HEK293 (cell line): ENCODE data around the gene GALNT13.

Experiments used
- CTCF ChIA-PET: fragments of 350-600 bp; formaldehyde crosslinking; extraction: SDS; loops from one replicate; lab custom pipeline; 2021; ENCODE audit warnings: antibody characterized with exemption; lab: Yijun Ruan, JAX
- POLR2A ChIA-PET: fragments of 300-600 bp; formaldehyde crosslinking; extraction: SDS; loops from one replicate; lab custom pipeline; 2020; ENCODE audit warnings: antibody characterized with exemption, inconsistent platforms; lab: Yijun Ruan, JAX
- H3K27ac ChIP-seq: fragments of 200-500 bp; sonication (Bioruptor generic); 2 replicates; pipeline ENCODE4 v1.5.1; 2014; ENCODE audit warnings: low read depth, low read length, control low read depth, inconsistent platforms; ENCODE audit errors: extremely low read depth
- H3K36me3 ChIP-seq, 2 experiments: fragments of 200-500 bp in 1 of 2; sonication (Bioruptor generic) in 1 of 2; 1 replicate in 1 of 2; 2 replicates in 1 of 2; pipeline ENCODE4 v1.5.1; 2014 to 2017; ENCODE audit warnings: inconsistent platforms in 2 of 2, low read length in 2 of 2; ENCODE audit not compliant: control insufficient read depth in 2 of 2, insufficient read depth in 1 of 2
- H3K4me1 ChIP-seq: fragments of 200-500 bp; sonication (Bioruptor generic); 2 replicates; pipeline ENCODE4 v1.5.1; 2014; ENCODE audit warnings: mild to moderate bottlenecking, low read length, inconsistent platforms; ENCODE audit not compliant: control insufficient read depth, insufficient read depth
- H3K4me3 ChIP-seq: 2 replicates; pipeline ENCODE4 v1.5.1; 2011; ENCODE audit warnings: low read depth, mild to moderate bottlenecking, control low read depth, low read length, moderate library complexity
- H3K9me3 ChIP-seq: fragments of 200-500 bp; sonication (Bioruptor generic); 2 replicates; pipeline ENCODE4 v1.5.1; 2014; ENCODE audit warnings: low read depth, low read length, inconsistent platforms; ENCODE audit not compliant: control insufficient read depth, insufficient read depth
- KLF9 ChIP-seq: fragments of 450-650 bp; formaldehyde crosslinking; IDR thresholded peaks from 2 replicates; pipeline ENCODE4 v1.5.1; 2016; ENCODE audit warnings: missing biosample characterization, missing genetic modification characterization, low read depth
- MYNN ChIP-seq: fragments of 450-650 bp; formaldehyde crosslinking; IDR thresholded peaks from 2 replicates; pipeline ENCODE4 v1.5.1; 2016; ENCODE audit warnings: missing biosample characterization, missing genetic modification characterization, borderline replicate concordance
- SETDB1 ChIP-seq: IDR thresholded peaks from one replicate; pipeline ENCODE4 v1.6.1; 2017; ENCODE audit warnings: mild to moderate bottlenecking, low read length, moderate library complexity, mixed read lengths; ENCODE audit not compliant: insufficient read length
- SP3 ChIP-seq: fragments of 450-650 bp; formaldehyde crosslinking; IDR thresholded peaks from 2 replicates; pipeline ENCODE4 v1.5.1; 2016; ENCODE audit warnings: missing biosample characterization, missing genetic modification characterization
- ZBTB20 ChIP-seq: fragments of 450-650 bp; formaldehyde crosslinking; IDR thresholded peaks from 2 replicates; pipeline ENCODE4 v1.5.1; 2016; ENCODE audit warnings: missing biosample characterization, missing genetic modification characterization
- ZFP41 ChIP-seq: fragments of 450-650 bp; formaldehyde crosslinking; IDR thresholded peaks from 2 replicates; pipeline ENCODE4 v1.5.1; 2016; ENCODE audit warnings: missing biosample characterization, missing genetic modification characterization, borderline replicate concordance
- ZNF10 ChIP-seq: fragments of 450-650 bp; formaldehyde crosslinking; IDR thresholded peaks from 2 replicates; pipeline ENCODE4 v1.5.1; 2017; ENCODE audit warnings: missing biosample characterization, missing genetic modification characterization
- ZNF112 ChIP-seq: fragments of 450-650 bp; formaldehyde crosslinking; IDR thresholded peaks from 2 replicates; pipeline ENCODE4 v1.5.0; 2017; ENCODE audit warnings: missing biosample characterization, missing genetic modification characterization
- ZNF19 ChIP-seq: fragments of 450-650 bp; formaldehyde crosslinking; IDR thresholded peaks from 2 replicates; pipeline ENCODE4; 2016; ENCODE audit warnings: missing biosample characterization, missing genetic modification characterization, low read depth
- ZNF211 ChIP-seq: fragments of 450-650 bp; formaldehyde crosslinking; IDR thresholded peaks from 2 replicates; pipeline ENCODE4 v1.5.1; 2016; ENCODE audit warnings: low read depth, missing biosample characterization, missing genetic modification characterization
- ZNF23 ChIP-seq: fragments of 450-650 bp; formaldehyde crosslinking; IDR thresholded peaks from 2 replicates; pipeline ENCODE4 v1.5.1; 2016; ENCODE audit warnings: missing biosample characterization, missing genetic modification characterization, borderline replicate concordance
- ZNF266 ChIP-seq: fragments of 450-650 bp; formaldehyde crosslinking; IDR thresholded peaks from 2 replicates; pipeline ENCODE4 v1.5.1; 2016; ENCODE audit warnings: missing biosample characterization, missing genetic modification characterization, low read depth
- ZNF473 ChIP-seq: fragments of 450-650 bp; formaldehyde crosslinking; IDR thresholded peaks from 2 replicates; pipeline ENCODE4 v1.5.1; 2017; ENCODE audit warnings: missing biosample characterization, missing genetic modification characterization
- ZNF529 ChIP-seq: fragments of 450-650 bp; formaldehyde crosslinking; IDR thresholded peaks from 2 replicates; pipeline ENCODE4 v1.5.1; 2017; ENCODE audit warnings: missing genetic modification characterization, missing biosample characterization; ENCODE audit not compliant: insufficient replicate concordance
- ZNF560 ChIP-seq: fragments of 450-650 bp; formaldehyde crosslinking; IDR thresholded peaks from 2 replicates; pipeline ENCODE4 v1.5.1; 2017; ENCODE audit warnings: missing biosample characterization, missing genetic modification characterization, borderline replicate concordance
- ZNF600 ChIP-seq: fragments of 450-650 bp; formaldehyde crosslinking; IDR thresholded peaks from 2 replicates; pipeline ENCODE4 v1.5.1; 2016; ENCODE audit warnings: missing biosample characterization, missing genetic modification characterization
- ZNF623 ChIP-seq: fragments of 450-650 bp; formaldehyde crosslinking; IDR thresholded peaks from 2 replicates; pipeline ENCODE4 v1.5.1; 2016; ENCODE audit warnings: missing biosample characterization, missing genetic modification characterization
- ZNF629 ChIP-seq: fragments of 450-650 bp; formaldehyde crosslinking; IDR thresholded peaks from 2 replicates; pipeline ENCODE4 v1.5.1; 2017; ENCODE audit warnings: missing biosample characterization, missing genetic modification characterization
- ZNF660 ChIP-seq: fragments of 450-650 bp; IDR thresholded peaks from 2 replicates; pipeline ENCODE4 v1.5.1; 2018; ENCODE audit warnings: missing biosample characterization, mild to moderate bottlenecking, missing genetic modification characterization
- ZNF843 ChIP-seq: fragments of 450-650 bp; formaldehyde crosslinking; IDR thresholded peaks from 2 replicates; pipeline ENCODE4 v1.5.1; 2016; ENCODE audit warnings: missing biosample characterization, missing genetic modification characterization
- ZSCAN30 ChIP-seq: fragments of 450-650 bp; IDR thresholded peaks from 2 replicates; pipeline ENCODE4 v1.5.1; 2018; ENCODE audit warnings: missing biosample characterization, mild to moderate bottlenecking, missing genetic modification characterization, moderate library complexity
- ZXDB ChIP-seq: fragments of 450-650 bp; formaldehyde crosslinking; IDR thresholded peaks from 2 replicates; pipeline ENCODE4 v1.5.1; 2016; ENCODE audit warnings: missing biosample characterization, missing genetic modification characterization
- TF ChIP-seq, protein P1 (sequence below): fragments of 450-650 bp; formaldehyde crosslinking; IDR thresholded peaks from 2 replicates; pipeline ENCODE4 v1.5.1; 2016; ENCODE audit warnings: missing biosample characterization, missing genetic modification characterization
- TF ChIP-seq, protein P2 (sequence below): fragments of 450-650 bp; formaldehyde crosslinking; IDR thresholded peaks from 2 replicates; pipeline ENCODE4 v1.5.1; 2016; ENCODE audit warnings: missing biosample characterization, missing genetic modification characterization

Gene GALNT13

DNA sequence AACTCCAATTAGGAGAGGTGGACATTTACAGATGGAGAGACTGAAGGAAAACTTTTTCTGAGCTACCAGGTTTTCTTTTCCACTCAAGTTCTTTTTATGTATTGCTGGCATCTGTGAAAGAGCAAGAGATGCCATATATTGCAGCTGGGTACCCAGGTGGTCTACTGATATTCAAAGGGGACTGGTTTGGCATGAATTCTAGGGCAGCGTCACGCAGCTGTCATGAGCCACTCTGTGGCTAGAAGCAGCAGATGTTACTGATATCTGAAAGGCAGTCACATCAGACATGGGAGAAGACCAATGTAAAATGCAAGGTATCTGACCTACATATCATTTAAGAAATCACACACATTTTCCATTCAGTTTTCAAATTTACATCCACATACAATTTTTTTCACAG lies 408.8 kb downstream of the GALNT13 start:
- no peak overlapping the region for H3K27ac ChIP-seq
- no peaks in the 10 kb centered on the region for H3K9me3 ChIP-seq
- no peak overlapping the region for H3K4me3 ChIP-seq
- POLR2A ChIA-PET, result no interaction called here
- no peak for TF ChIP-seq ZFP41 (tag by site-specific recombination)
- TF ChIP-seq ZNF560, result no peak
- no peak for TF ChIP-seq ZNF19 (tag by site-specific recombination)
- TF ChIP-seq ZNF473, result no peak
- H3K36me3 ChIP-seq, result no peaks in the 10 kb centered on the region
- no peaks in the 10 kb centered on the region for H3K4me1 ChIP-seq
- CTCF ChIA-PET, result no interaction called here

DNA sequence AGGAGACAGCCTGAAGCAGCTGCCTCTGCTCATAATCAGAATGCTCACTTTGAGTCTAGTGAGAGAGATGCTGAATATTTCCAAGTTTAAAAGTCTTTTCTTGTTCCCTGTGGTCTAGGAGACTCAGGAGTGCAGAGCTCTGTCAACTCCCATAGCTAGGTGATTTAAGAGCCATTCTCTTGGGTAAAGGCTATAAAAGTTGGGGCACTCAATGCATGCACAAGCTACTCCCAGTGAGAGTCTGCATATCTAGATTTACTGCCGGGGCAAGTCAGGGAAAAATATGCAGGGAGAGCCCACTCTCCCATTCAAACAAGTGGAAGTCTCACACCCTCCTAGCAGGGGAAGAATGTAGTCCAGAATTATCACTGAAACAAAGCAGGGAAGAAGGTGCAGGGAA lies 418.1 kb downstream of the GALNT13 start:
- Histone ChIP-seq H3K27ac (no peak overlapping the region), H3K36me3 (no peaks in the 10 kb centered on the region), H3K9me3 (no peaks in the 10 kb centered on the region), H3K4me1 (no peaks in the 10 kb centered on the region), H3K4me3 (no peak overlapping the region)
- ChIA-PET POLR2A (no interaction called here), CTCF (no interaction called here)
- TF ChIP-seq ZNF529 (tag by site-specific recombination), result no peak
- TF ChIP-seq ZSCAN30 (tag by site-specific recombination), result no peak
- TF ChIP-seq ZNF843 (tag by site-specific recombination), result no peak
- TF ChIP-seq ZNF600 (tag by site-specific recombination), result no peak

DNA sequence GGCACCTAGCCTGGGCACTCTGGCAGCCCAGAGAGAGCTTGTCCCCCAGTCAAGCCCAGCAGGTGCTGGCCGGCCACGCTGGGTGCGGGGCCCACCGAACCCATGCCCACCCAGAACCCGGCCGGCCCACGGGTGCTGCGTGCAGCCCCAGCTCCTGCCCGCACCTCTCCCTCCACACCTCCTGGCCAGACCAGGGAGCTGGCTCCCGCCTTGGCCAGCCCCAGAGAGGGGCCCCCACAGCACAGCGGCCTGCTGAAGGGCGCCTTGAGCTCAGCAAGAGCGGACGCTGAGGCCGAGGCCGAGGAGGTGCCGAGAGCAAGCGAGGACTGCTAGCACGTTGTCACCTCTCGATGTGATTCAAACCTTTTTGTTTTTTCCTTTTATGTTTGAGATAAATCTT lies 419.8 kb downstream of the GALNT13 start:
- no peak for TF ChIP-seq ZNF623 (tag by site-specific recombination)
- TF ChIP-seq, all 188 proteins: peak for 0
- H3K4me3 ChIP-seq, result no peak overlapping the region
- H3K4me1 ChIP-seq, result no peaks in the 10 kb centered on the region
- CTCF ChIA-PET, result no interaction called here
- POLR2A ChIA-PET, result no interaction called here
- H3K36me3 ChIP-seq, result no peaks in the 10 kb centered on the region
- H3K27ac ChIP-seq, result no peak overlapping the region
- no peaks in the 10 kb centered on the region for H3K9me3 ChIP-seq

DNA sequence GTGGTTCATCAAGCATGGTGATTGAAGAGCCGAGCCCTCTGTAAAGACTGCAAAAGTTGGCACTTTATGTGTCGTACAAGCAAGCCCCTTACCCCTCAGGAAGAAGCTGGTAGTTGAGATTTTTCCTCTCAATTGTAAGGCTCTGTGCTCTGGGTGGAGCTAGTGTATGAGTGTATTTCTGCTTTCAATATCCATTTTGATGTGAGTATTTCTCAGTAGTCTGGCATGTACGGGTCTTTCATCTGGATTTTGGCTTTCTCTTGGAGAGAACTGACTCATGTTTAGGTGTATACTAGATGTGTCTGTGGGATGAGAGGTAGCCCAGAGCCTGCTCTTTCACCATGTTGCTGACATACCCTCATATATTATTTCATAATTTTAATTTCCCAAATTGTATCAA lies 420.2 kb downstream of the GALNT13 start:
- CTCF ChIA-PET, result no interaction called here
- H3K4me3 ChIP-seq, result no peak overlapping the region
- POLR2A ChIA-PET, result no interaction called here
- TF ChIP-seq ZNF266 (tag by site-specific recombination) (no peak), SP3 (tag by site-specific recombination) (no peak), MYNN (tag by site-specific recombination) (no peak), ZNF211 (tag by site-specific recombination) (no peak), ZNF560 (no peak), ZNF112 (tag by site-specific recombination) (no peak), ZNF10 (no peak)
- H3K4me1 ChIP-seq, result no peaks in the 10 kb centered on the region
- H3K27ac ChIP-seq, result no peak overlapping the region
- H3K36me3 ChIP-seq, result no peaks in the 10 kb centered on the region
- no peaks in the 10 kb centered on the region for H3K9me3 ChIP-seq

DNA sequence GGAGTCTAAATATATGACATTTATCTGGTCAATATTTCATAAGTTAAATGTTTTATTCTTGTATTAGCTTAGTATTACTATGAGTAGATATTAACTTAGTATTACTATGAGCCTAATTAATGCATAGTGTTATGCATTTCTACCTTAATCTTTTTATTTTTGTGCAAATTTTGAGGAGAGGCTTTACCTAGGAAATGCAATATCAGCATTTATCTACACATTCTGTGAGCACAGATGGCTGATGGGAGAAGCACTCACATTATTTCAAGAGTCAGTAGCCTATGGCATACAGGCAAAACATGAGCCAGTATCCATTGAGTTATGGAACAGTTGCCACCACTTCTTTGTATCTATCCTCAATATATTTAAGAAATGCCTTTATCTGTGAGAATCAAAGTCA lies 422.1 kb downstream of the GALNT13 start:
- Histone ChIP-seq H3K27ac (no peak overlapping the region), H3K36me3 (no peaks in the 10 kb centered on the region), H3K4me1 (no peaks in the 10 kb centered on the region), H3K9me3 (no peaks in the 10 kb centered on the region), H3K4me3 (no peak overlapping the region)
- ChIA-PET CTCF (no interaction called here), POLR2A (no interaction called here)
- TF ChIP-seq ZNF629 (tag by site-specific recombination) (no peak), KLF9 (tag by site-specific recombination) (no peak), ZNF660 (tag by site-specific recombination) (no peak), ZNF23 (tag by site-specific recombination) (no peak), ZXDB (tag by site-specific recombination) (no peak), ZNF600 (tag by site-specific recombination) (no peak), ZBTB20 (tag by site-specific recombination) (no peak), SETDB1 (no peak)
- TF ChIP-seq, protein P1, sequence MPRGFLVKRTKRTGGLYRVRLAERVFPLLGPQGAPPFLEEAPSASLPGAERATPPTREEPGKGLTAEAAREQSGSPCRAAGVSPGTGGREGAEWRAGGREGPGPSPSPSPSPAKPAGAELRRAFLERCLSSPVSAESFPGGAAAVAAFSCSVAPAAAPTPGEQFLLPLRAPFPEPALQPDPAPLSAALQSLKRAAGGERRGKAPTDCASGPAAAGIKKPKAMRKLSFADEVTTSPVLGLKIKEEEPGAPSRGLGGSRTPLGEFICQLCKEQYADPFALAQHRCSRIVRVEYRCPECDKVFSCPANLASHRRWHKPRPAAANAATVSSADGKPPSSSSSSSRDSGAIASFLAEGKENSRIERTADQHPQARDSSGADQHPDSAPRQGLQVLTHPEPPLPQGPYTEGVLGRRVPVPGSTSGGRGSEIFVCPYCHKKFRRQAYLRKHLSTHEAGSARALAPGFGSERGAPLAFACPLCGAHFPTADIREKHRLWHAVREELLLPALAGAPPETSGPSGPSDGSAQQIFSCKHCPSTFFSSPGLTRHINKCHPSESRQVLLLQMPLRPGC, result no peak
- TF ChIP-seq, protein P2, sequence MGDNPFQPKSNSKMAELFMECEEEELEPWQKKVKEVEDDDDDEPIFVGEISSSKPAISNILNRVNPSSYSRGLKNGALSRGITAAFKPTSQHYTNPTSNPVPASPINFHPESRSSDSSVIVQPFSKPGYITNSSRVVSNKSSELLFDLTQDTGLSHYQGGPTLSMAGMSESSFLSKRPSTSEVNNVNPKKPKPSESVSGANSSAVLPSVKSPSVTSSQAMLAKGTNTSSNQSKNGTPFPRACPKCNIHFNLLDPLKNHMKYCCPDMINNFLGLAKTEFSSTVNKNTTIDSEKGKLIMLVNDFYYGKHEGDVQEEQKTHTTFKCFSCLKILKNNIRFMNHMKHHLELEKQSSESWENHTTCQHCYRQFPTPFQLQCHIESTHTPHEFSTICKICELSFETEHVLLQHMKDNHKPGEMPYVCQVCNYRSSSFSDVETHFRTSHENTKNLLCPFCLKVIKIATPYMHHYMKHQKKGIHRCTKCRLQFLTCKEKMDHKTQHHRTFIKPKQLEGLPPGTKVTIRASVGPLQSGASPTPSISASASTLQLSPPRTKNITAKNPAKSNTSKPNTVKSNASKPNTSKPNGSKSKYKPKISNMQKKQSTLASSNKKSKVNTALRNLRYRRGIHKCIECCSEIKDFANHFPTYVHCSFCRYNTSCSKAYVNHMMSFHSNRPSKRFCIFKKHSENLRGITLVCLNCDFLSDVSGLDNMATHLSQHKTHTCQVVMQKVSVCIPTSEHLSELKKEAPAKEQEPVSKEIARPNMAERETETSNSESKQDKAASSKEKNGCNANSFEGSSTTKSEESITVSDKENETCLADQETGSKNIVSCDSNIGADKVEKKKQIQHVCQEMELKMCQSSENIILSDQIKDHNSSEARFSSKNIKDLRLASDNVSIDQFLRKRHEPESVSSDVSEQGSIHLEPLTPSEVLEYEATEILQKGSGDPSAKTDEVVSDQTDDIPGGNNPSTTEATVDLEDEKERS (tag by site-specific recombination), result no peak
